RWPE2 (cell line): ENCODE data around the gene RAE1.

Experiments used
- ATAC-seq: fragments of 200-7000 bp; cut with Tn5 transposase; 3 replicates; pipeline ENCODE4 v1.9.1; 2021; ENCODE audit warnings: low read depth
- DNase-seq: peaks from one replicate; pipeline ENCODE4 v3.0.0-alpha.2; 2020; ENCODE audit warnings: low spot score
- H3K27ac ChIP-seq: fragments of 450-650 bp; 2 replicates; pipeline ENCODE4 v1.5.1; 2017; ENCODE audit warnings: mild to moderate bottlenecking; ENCODE audit not compliant: poor library complexity, severe bottlenecking
- H3K27me3 ChIP-seq: fragments of 250-450 bp; sonication (Bioruptor Pico); 2 replicates; pipeline ENCODE4 v1.5.1; 2021; ENCODE audit warnings: mild to moderate bottlenecking, moderate library complexity; ENCODE audit not compliant: insufficient read depth, poor library complexity, severe bottlenecking
- H3K36me3 ChIP-seq: fragments of 250-450 bp; sonication (Bioruptor Pico); 2 replicates; pipeline ENCODE4 v1.5.1; 2020; ENCODE audit warnings: low read depth, mild to moderate bottlenecking, moderate library complexity
- H3K4me1 ChIP-seq: fragments of 250-450 bp; sonication (Bioruptor Pico); 2 replicates; pipeline ENCODE4 v1.5.1; 2021; ENCODE audit warnings: mild to moderate bottlenecking, moderate library complexity; ENCODE audit not compliant: insufficient read depth, poor library complexity, severe bottlenecking
- H3K4me3 ChIP-seq: fragments of 250-450 bp; sonication (Bioruptor Pico); 2 replicates; pipeline ENCODE4 v1.5.1; 2021; ENCODE audit warnings: mild to moderate bottlenecking, moderate library complexity; ENCODE audit not compliant: severe bottlenecking
- H3K9me3 ChIP-seq: fragments of 250-450 bp; sonication (Bioruptor Pico); 2 replicates; pipeline ENCODE4 v1.5.1; 2021; ENCODE audit warnings: mild to moderate bottlenecking, moderate library complexity; ENCODE audit not compliant: severe bottlenecking
- TF ChIP-seq, protein P1 (sequence below): fragments of 450-650 bp; IDR thresholded peaks from one replicate; pipeline ENCODE4 v1.5.1; 2017; ENCODE audit warnings: mild to moderate bottlenecking, moderate library complexity; ENCODE audit not compliant: poor library complexity, severe bottlenecking

RAE1 gene

GRCh38 chr20:57409316-57409671 is 58.2 kb downstream of the RAE1 start:
- H3K27ac ChIP-seq, result no peak overlapping the region
- no peak overlapping the region for H3K4me3 ChIP-seq
- TF ChIP-seq, protein P1, sequence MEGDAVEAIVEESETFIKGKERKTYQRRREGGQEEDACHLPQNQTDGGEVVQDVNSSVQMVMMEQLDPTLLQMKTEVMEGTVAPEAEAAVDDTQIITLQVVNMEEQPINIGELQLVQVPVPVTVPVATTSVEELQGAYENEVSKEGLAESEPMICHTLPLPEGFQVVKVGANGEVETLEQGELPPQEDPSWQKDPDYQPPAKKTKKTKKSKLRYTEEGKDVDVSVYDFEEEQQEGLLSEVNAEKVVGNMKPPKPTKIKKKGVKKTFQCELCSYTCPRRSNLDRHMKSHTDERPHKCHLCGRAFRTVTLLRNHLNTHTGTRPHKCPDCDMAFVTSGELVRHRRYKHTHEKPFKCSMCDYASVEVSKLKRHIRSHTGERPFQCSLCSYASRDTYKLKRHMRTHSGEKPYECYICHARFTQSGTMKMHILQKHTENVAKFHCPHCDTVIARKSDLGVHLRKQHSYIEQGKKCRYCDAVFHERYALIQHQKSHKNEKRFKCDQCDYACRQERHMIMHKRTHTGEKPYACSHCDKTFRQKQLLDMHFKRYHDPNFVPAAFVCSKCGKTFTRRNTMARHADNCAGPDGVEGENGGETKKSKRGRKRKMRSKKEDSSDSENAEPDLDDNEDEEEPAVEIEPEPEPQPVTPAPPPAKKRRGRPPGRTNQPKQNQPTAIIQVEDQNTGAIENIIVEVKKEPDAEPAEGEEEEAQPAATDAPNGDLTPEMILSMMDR, result no peak
- DNase-seq (no peak), ATAC-seq (no peak)
- peaks cover 10% of the 10 kb centered on the region; the same call in 1 of the 2 replicates for H3K36me3 ChIP-seq
- H3K9me3 ChIP-seq, result no peaks in the 10 kb centered on the region
- H3K4me1 ChIP-seq, result no peaks in the 10 kb centered on the region
- no peaks in the 10 kb centered on the region for H3K27me3 ChIP-seq

DNA sequence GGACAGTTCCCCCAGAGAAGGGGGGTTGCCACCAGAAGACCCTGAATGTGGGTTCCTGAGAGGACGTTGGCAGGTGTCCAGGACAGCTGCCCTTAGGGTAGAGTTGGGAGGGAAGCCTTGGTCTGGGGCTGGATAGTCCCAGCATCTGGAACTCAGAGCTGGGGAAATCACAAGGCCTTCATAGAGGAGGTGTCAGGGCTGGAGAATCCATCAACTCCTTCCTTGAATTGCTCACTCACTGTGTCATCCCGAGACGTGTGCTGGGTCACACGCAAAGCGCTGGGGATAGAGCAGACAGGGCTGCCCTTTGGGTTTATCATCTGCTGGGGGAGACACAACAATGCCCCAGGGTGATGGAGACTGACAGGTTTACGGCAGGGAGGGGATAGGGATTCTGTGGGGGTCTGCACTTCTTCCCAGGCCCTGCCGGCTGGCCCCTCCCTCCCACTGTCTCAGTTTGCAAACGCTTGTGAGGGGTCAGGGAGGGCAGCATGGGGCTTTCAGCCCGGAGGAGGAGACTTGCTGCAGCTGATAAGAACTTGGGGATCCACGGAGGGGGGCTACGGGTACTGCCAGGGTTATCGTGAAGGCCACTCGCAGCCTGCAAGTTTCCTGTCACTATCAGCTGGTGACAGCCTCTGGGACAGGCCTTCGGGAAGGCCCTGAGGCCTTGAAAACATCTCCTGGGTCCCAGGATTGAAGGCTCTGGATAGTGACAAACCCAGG is 58.8 kb downstream of the RAE1 start:
- DNase-seq, result no peak
- Histone ChIP-seq H3K36me3 (peaks cover 10% of the 10 kb centered on the region; the same call in 1 of the 2 replicates), H3K4me3 (no peak overlapping the region), H3K27ac (no peak overlapping the region), H3K27me3 (no peaks in the 10 kb centered on the region), H3K4me1 (no peaks in the 10 kb centered on the region), H3K9me3 (no peaks in the 10 kb centered on the region)
- TF ChIP-seq, protein P1, result no peak
- no peak for ATAC-seq

DNA sequence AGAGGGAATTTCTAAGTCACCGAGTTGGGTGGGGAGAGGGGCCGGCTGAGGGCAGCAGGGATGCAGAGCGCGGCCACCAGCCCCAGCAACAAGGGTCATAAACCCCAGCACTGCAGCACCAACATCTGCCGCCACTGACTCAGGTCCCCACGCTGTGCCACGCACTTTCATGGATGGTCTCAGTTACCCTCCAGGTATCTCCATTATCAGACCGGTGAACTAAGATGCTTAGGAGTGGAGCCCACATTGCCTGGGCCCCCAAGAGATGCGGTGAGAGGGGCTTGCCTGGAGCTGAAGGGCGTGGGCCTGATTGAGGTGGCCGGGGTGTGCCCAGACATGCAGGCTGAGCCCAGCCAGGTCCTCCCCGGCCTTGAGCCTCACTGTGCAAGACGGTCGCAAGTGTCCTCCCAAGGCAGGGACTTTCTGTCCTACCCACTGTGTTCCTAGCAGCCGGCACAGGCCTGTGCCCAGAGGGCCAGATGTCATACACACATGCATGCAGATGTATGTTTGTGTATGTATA is 59.4 kb downstream of the RAE1 start:
- Histone ChIP-seq H3K4me3 (no peak overlapping the region), H3K4me1 (no peaks in the 10 kb centered on the region), H3K27ac (no peak overlapping the region), H3K27me3 (no peaks in the 10 kb centered on the region), H3K9me3 (no peaks in the 10 kb centered on the region), H3K36me3 (peaks cover 10% of the 10 kb centered on the region; the same call in 1 of the 2 replicates)
- TF ChIP-seq, protein P1, result no peak
- no peak for DNase-seq
- no peak for ATAC-seq

DNA sequence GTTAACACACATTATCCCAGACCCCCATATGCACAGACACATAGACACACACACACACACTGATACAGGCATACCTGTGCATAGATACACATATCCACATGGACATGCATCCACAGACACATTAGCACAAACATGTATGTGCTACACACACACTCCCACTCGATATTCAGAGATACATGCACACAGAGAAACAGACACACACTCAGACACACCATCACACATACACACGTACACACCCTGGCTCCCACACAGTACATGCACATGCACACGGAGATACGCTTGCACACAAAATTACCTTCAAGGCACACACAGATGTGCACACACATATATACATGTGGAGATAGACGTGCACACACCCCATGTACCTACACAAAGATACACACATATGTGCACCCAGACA is 59.9 kb downstream of the RAE1 start:
- Histone ChIP-seq H3K36me3 (peaks cover 10% of the 10 kb centered on the region; the same call in 1 of the 2 replicates), H3K4me3 (no peak overlapping the region), H3K27ac (no peak overlapping the region), H3K4me1 (no peaks in the 10 kb centered on the region), H3K9me3 (no peaks in the 10 kb centered on the region), H3K27me3 (no peaks in the 10 kb centered on the region)
- ATAC-seq (no peak), DNase-seq (no peak)
- TF ChIP-seq, protein P1, result no peak
